Measurements from ENCODE around the gene SH3RF1. TPM values are rescaled to one million over a fixed set of nuclear protein-coding genes. Genes with fewer than 3 reads are reported as not detected.

Gene SH3RF1
- total RNA-seq, 3 donors from 2014 or later (not counting 1 experiment from before 2014, with no cell fraction given): 0.54 to 2.4 (median 1.6) TPM

- no peak overlapping the region for H3K27ac Mint-ChIP-seq
- H3K27ac ChIP-seq (ENCODE audit: low read length): no peak overlapping the region
- no peaks in the 10 kb centered on the region for H3K36me3 Mint-ChIP-seq
- H3K4me3 ChIP-seq (ENCODE audit: low read length): no peak overlapping the region
- no peaks in the 10 kb centered on the region for H3K4me1 Mint-ChIP-seq
- peaks cover 3% of the 10 kb centered on the region for H3K4me1 ChIP-seq (ENCODE audit: control insufficient read depth, insufficient read depth, low read length)
- DNase-seq (no peak), ATAC-seq (no peak)
- no peaks in the 10 kb centered on the region for H3K27me3 ChIP-seq (ENCODE audit: control insufficient read depth, insufficient read depth, low read length)
- no peaks in the 10 kb centered on the region for H3K9me3 Mint-ChIP-seq
- H3K27me3 Mint-ChIP-seq (ENCODE audit: low read depth in 2 of 2): peaks cover 5 to 16% of the 10 kb centered on the region in 2 donors
- WGBS (ENCODE audit: insufficient coverage): 67% methylated on average over 4 of the region's 6 CpGs
- H3K4me3 Mint-ChIP-seq: no peak overlapping the region
- no peaks in the 10 kb centered on the region for H3K36me3 ChIP-seq (ENCODE audit: control insufficient read depth, insufficient read depth, low read length)
- H3K9me3 ChIP-seq (ENCODE audit: control insufficient read depth, insufficient read depth, low read length): no peaks in the 10 kb centered on the region
- intact Hi-C loops (cut with micrococcal nuclease): no loop called here
- no peak for TF ChIP-seq CTCF (IDR thresholded peaks at IDR 0.05)
These were observed 10.4 kb downstream of the SH3RF1 start for GRCh38 chr4:169260217-169260866.

- no peak overlapping the region for H3K27ac ChIP-seq (ENCODE audit: low read length)
- peaks cover 3% of the 10 kb centered on the region for H3K4me1 ChIP-seq (ENCODE audit: control insufficient read depth, insufficient read depth, low read length)
- 90% methylated on average over 6 of the region's 6 CpGs for WGBS (ENCODE audit: insufficient coverage)
- intact Hi-C loops (cut with micrococcal nuclease): no loop called here
- H3K4me1 Mint-ChIP-seq: no peaks in the 10 kb centered on the region
- no peak for ATAC-seq
- H3K27ac Mint-ChIP-seq: no peak overlapping the region
- no peaks in the 10 kb centered on the region for H3K36me3 Mint-ChIP-seq
- no peak for DNase-seq
- no peak overlapping the region for H3K4me3 ChIP-seq (ENCODE audit: low read length)
- no peak for TF ChIP-seq CTCF (IDR thresholded peaks at IDR 0.05)
- peaks cover 7 to 16% of the 10 kb centered on the region in 2 donors for H3K27me3 Mint-ChIP-seq (ENCODE audit: low read depth in 2 of 2)
- H3K27me3 ChIP-seq (ENCODE audit: control insufficient read depth, insufficient read depth, low read length): no peaks in the 10 kb centered on the region
- H3K9me3 Mint-ChIP-seq: no peaks in the 10 kb centered on the region
- H3K36me3 ChIP-seq (ENCODE audit: control insufficient read depth, insufficient read depth, low read length): no peaks in the 10 kb centered on the region
- no peak overlapping the region for H3K4me3 Mint-ChIP-seq
- H3K9me3 ChIP-seq (ENCODE audit: control insufficient read depth, insufficient read depth, low read length): no peaks in the 10 kb centered on the region
These were observed 11.5 kb downstream of the SH3RF1 start for GRCh38 chr4:169259271-169259670.

GRCh38 chr4:169258141-169258540 lies 12.6 kb downstream of the SH3RF1 start:
- no peaks in the 10 kb centered on the region for H3K9me3 Mint-ChIP-seq
- Histone ChIP-seq H3K4me1 (ENCODE audit: control insufficient read depth, insufficient read depth, low read length) (peaks cover 3% of the 10 kb centered on the region), H3K9me3 (ENCODE audit: control insufficient read depth, insufficient read depth, low read length) (no peaks in the 10 kb centered on the region), H3K27ac (ENCODE audit: low read length) (no peak overlapping the region), H3K4me3 (ENCODE audit: low read length) (no peak overlapping the region), H3K27me3 (ENCODE audit: control insufficient read depth, insufficient read depth, low read length) (no peaks in the 10 kb centered on the region), H3K36me3 (ENCODE audit: control insufficient read depth, insufficient read depth, low read length) (no peaks in the 10 kb centered on the region)
- no peak overlapping the region for H3K27ac Mint-ChIP-seq
- intact Hi-C loops (cut with micrococcal nuclease): no loop called here
- peaks cover 10 to 12% of the 10 kb centered on the region in 2 donors for H3K27me3 Mint-ChIP-seq (ENCODE audit: low read depth in 2 of 2)
- TF ChIP-seq CTCF (IDR thresholded peaks at IDR 0.05): no peak
- H3K36me3 Mint-ChIP-seq: no peaks in the 10 kb centered on the region
- ATAC-seq: no peak
- no peak for DNase-seq
- no peak overlapping the region for H3K4me3 Mint-ChIP-seq
- WGBS (ENCODE audit: insufficient coverage): 86% methylated on average over 1 of the region's 1 CpG
- H3K4me1 Mint-ChIP-seq: no peaks in the 10 kb centered on the region
